KBM-7 (cell line): ENCODE data around the gene NUP98.

Experiments
- DNase-seq: peaks from one replicate; pipeline ENCODE4 v3.0.0-alpha.2; 2015
- in situ Hi-C: fragments of 300-500 bp; cut with MboI; formaldehyde crosslinking; loops from 2 replicates; pipeline ENCODE4 v1.14.3; 2020; ENCODE audit warnings: low sequenced_read_pairs, low pct_unique_long_range_greater_than_20kb, mixed read lengths

Gene NUP98

DNA sequence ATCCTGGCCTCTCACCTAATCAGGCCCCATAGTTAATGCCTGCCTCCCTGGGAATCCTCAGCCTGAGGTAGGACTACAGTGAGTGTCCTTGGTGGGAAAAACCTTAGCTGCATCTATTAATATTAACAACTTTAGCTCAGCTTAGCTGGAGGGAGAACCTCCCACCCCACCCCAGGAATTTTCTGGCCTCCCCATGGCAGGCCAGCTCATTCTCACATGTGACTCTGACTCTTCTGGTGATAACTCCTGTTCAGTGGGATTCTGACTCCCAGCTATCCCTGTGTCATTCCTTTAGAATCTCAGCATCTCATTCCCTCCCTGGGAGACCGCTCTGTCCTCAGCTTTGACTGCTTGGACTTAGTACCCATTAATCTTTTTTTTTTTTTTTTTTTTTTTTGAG is 170.1 kb downstream of the NUP98 start:
- in situ Hi-C loops = no loop called here

DNA sequence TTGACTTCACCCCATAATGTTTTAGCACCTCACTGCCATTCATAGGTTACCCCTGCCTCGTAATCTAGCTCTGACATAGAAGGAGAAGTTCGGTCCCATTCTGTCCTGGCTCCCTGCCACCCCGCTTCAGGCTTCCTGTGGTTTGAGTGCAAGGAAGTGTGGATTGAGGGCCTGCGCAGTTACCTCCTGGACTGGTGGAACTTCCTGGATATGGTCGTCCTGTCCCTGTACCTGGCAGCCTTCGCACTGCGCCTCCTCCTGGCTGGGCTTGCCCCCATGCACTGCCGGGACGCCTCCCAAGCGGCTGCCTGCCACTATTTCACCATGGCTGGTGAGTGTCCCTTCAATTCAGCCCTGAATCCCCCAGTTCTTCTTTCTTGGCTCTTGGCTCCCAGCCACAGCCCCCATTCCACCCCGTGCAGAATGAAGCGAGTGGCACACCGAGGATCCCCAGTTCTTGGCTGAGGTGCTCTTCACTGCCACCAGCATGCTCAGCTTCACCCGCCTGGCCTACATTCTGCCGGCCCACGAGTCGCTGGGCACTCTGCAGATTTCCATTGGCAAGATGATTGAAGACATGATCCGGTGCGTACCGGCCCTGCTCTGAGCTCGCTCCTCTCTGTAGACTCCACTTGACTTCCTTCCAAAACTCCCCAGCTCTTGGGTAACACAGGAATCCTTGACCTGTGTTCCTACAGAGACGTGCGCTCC is 170.9 kb downstream of the NUP98 start:
- in situ Hi-C loops = no loop called here
- peak; percentile 94 for DNase-seq

More for the DNA sequence above, 170.1 kb downstream of the NUP98 start:
- DNase-seq = no peak
